AG10803 (cell line): ENCODE results near the gene INCENP.
"Not testable (repeated sequence)": the region's sequence is repeated elsewhere in the genome, so short reads cannot be mapped to it uniquely, and the experiment has no call there.

Source experiments
- DNase-seq: peaks from one replicate; pipeline ENCODE4 v3.0.0; 2010; ENCODE audit warnings: low read depth
- H3K4me3 ChIP-seq: 2 replicates; pipeline ENCODE4 v1.5.1; 2011; ENCODE audit warnings: mild to moderate bottlenecking, low read length, control low read depth
- TF ChIP-seq, protein P1 (sequence below): conservative IDR thresholded peaks from 2 replicates; pipeline ENCODE4 v1.5.1; 2011; ENCODE audit warnings: mild to moderate bottlenecking, low read length, control low read depth, inconsistent platforms

Gene INCENP

GRCh38 chr11:62123669-62124185 is at the start of gene INCENP:
TSS of gene INCENP (plus strand) at chr11:62124011. CDS start at chr11:62128162, 4,151 bp downstream.
- peak within 1 kb of the TSS; percentile 98 for H3K4me3 ChIP-seq
- peak; percentile 98 for DNase-seq
- TF ChIP-seq, protein P1, sequence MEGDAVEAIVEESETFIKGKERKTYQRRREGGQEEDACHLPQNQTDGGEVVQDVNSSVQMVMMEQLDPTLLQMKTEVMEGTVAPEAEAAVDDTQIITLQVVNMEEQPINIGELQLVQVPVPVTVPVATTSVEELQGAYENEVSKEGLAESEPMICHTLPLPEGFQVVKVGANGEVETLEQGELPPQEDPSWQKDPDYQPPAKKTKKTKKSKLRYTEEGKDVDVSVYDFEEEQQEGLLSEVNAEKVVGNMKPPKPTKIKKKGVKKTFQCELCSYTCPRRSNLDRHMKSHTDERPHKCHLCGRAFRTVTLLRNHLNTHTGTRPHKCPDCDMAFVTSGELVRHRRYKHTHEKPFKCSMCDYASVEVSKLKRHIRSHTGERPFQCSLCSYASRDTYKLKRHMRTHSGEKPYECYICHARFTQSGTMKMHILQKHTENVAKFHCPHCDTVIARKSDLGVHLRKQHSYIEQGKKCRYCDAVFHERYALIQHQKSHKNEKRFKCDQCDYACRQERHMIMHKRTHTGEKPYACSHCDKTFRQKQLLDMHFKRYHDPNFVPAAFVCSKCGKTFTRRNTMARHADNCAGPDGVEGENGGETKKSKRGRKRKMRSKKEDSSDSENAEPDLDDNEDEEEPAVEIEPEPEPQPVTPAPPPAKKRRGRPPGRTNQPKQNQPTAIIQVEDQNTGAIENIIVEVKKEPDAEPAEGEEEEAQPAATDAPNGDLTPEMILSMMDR, result 0 out of 2 replicates have a peak, but pooled peaks have one; percentile 1

DNA sequence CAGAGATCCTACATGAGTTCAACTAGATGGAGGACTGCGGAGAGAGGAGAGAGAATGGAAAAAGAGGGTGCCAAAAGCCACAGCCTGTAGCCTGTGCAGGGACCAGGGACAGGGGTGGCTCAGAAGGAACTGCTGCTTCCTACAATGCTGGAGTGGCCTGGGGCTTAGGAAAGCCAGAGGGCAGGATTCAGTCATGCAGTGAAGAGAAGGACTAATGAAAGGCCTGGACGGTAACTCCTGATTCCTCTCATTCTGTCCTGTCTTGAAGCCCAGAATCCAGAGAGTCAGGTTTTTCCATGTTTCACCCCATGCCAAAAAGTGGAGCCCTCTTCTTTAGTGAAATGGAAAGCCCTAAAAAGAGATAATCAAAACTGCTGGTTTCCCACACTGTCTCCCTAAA is 48.4 kb upstream of the INCENP start:
- DNase-seq, result no peak
- no peak overlapping the region for H3K4me3 ChIP-seq
- TF ChIP-seq, protein P1, result no peak

- peak; percentile 45 for DNase-seq
- H3K4me3 ChIP-seq, result no peak overlapping the region
- TF ChIP-seq, protein P1, result no peak
Measured at GRCh38 chr11:62077132-62077531, 46.7 kb upstream of the INCENP start.

- DNase-seq, result peak; percentile 70
- TF ChIP-seq, protein P1, result peak; percentile 86
- no peak overlapping the region for H3K4me3 ChIP-seq
Measured at GRCh38 chr11:62081378-62082291, 42.2 kb upstream of the INCENP start.

DNA sequence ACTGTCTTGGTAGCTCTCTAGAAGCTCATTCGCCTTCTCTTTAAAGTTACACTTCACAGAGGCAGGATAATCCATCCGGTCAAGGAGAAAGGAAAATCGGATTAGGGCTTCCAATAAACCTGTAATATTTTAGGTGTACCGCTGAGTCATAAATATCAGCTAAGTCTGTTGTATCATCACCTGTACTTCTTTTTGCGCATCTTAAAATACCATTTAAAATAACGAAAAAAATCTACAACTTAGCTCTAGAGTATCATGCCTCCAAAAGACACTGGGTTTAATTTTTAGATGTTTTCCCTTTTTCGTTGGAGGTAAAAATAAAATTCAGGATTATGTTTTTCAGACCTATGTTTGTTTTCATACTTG is 41.5 kb upstream of the INCENP start:
- TF ChIP-seq, protein P1, result no peak
- no peak for DNase-seq
- H3K4me3 ChIP-seq, result no peak overlapping the region

DNA sequence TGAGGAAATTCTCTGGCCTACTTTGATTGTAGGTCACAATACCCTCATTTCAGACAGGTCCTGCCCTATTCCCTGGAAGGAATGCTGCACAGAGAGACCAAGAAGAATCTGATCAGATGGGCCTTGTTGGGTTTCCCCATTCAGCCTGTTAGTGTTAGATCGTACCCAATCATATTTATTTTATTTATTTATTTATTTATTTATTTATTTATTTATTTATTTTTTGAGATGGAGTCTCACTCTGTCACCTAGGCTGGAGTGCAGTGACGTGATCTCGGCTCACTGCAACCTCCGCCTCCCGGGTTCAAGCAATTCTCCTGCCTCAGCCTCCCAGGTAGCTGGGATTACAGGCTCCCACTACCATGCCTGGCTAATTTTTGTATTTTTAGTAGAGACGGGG is 39.0 kb upstream of the INCENP start:
- DNase-seq, H3K4me3 ChIP-seq: not testable (repeated sequence)

GRCh38 chr11:62087694-62088093 is 36.1 kb upstream of the INCENP start:
- DNase-seq, result no peak
- TF ChIP-seq, protein P1, result no peak
- H3K4me3 ChIP-seq, result no peak overlapping the region
